GM15510 (cell line): ENCODE measurements around the gene ALPG.

Source experiments
- POLR2A ChIP-seq: IDR thresholded peaks from 3 replicates; pipeline ENCODE4 v1.6.1; 2011; ENCODE audit warnings: borderline replicate concordance; ENCODE audit not compliant: insufficient read length; ENCODE audit errors: extremely low read depth

Gene ALPG

GRCh38 chr2:232456296-232457120 lies 49.9 kb downstream of the ALPG start:
- TF ChIP-seq POLR2A: no peak

GRCh38 chr2:232457121-232458011 lies 50.7 kb downstream of the ALPG start:
- TF ChIP-seq POLR2A: no peak

- TF ChIP-seq POLR2A: no peak
These were observed 51.5 kb downstream of the ALPG start for GRCh38 chr2:232458051-232458660.

GRCh38 chr2:232458661-232459418 lies 52.2 kb downstream of the ALPG start:
- no peak for TF ChIP-seq POLR2A

- TF ChIP-seq POLR2A: no peak
These were observed 52.9 kb downstream of the ALPG start for GRCh38 chr2:232459419-232460035.

- no peak for TF ChIP-seq POLR2A
These were observed 53.5 kb downstream of the ALPG start for GRCh38 chr2:232460171-232460570.
